H9 (cell line): ENCODE measurements around the gene LINGO1. TPM values are rescaled to one million over a fixed set of nuclear protein-coding genes. Genes with fewer than 3 reads are reported as not detected.

Source experiments
- DNase-seq: peaks from one replicate; pipeline ENCODE4 v3.0.0-alpha.2; 2017
- H2AFZ ChIP-seq: one replicate; pipeline ENCODE4 v1.6.1; 2013; ENCODE audit warnings: mild to moderate bottlenecking, low read length, control low read depth, moderate library complexity
- H2AK5ac ChIP-seq: 2 replicates; pipeline ENCODE4 v1.6.1; 2013; ENCODE audit warnings: low read length, control low read depth, mixed read lengths; ENCODE audit not compliant: insufficient read length
- H2BK120ac ChIP-seq: one replicate; pipeline ENCODE4 v1.6.1; 2013; ENCODE audit warnings: low read depth, mild to moderate bottlenecking, low read length, control low read depth, inconsistent platforms; ENCODE audit not compliant: poor library complexity, severe bottlenecking
- H2BK12ac ChIP-seq: 2 replicates; pipeline ENCODE4 v1.6.1; 2013; ENCODE audit warnings: low read length, control low read depth, mixed read lengths, low read depth; ENCODE audit not compliant: insufficient read length
- H2BK15ac ChIP-seq: 2 replicates; pipeline ENCODE4 v1.6.1; 2013; ENCODE audit warnings: low read depth, low read length, control low read depth
- H2BK20ac ChIP-seq: one replicate; pipeline ENCODE4 v1.6.1; 2013; ENCODE audit warnings: low read depth, mild to moderate bottlenecking, low read length, control low read depth, inconsistent platforms; ENCODE audit not compliant: poor library complexity, severe bottlenecking
- H2BK5ac ChIP-seq: 2 replicates; pipeline ENCODE4 v1.6.1; 2013; ENCODE audit warnings: low read length, control low read depth, mixed read lengths; ENCODE audit not compliant: insufficient read length
- H3K14ac ChIP-seq: 2 replicates; pipeline ENCODE4 v1.6.1; 2013; ENCODE audit warnings: low read length, control low read depth; ENCODE audit not compliant: insufficient read depth
- H3K18ac ChIP-seq: 2 replicates; pipeline ENCODE4 v1.6.1; 2013; ENCODE audit warnings: low read depth, mild to moderate bottlenecking, mixed read lengths, low read length, control low read depth; ENCODE audit not compliant: insufficient read length
- H3K23ac ChIP-seq: 2 replicates; pipeline ENCODE4 v1.6.1; 2013; ENCODE audit warnings: low read length, control low read depth, mixed read lengths, low read depth; ENCODE audit not compliant: insufficient read length
- H3K23me2 ChIP-seq: 2 replicates; pipeline ENCODE4 v1.6.1; 2013; ENCODE audit warnings: low read depth, mild to moderate bottlenecking, mixed read lengths, low read length, control low read depth; ENCODE audit not compliant: insufficient read length, poor library complexity, severe bottlenecking
- H3K27ac ChIP-seq: 2 replicates; pipeline ENCODE4 v1.5.1; 2013; ENCODE audit warnings: low read length, control low read depth, mixed read lengths, low read depth; ENCODE audit not compliant: insufficient read length
- H3K27me3 ChIP-seq: 2 replicates; pipeline ENCODE4 v1.6.1; 2013; ENCODE audit warnings: low read length, control low read depth, inconsistent platforms; ENCODE audit not compliant: insufficient read depth
- H3K4ac ChIP-seq: 2 replicates; pipeline ENCODE4 v1.6.1; 2013; ENCODE audit warnings: low read depth, mild to moderate bottlenecking, control low read depth, inconsistent platforms, low read length, moderate library complexity
- H3K4me1 ChIP-seq: 2 replicates; pipeline ENCODE4 v1.6.1; 2013; ENCODE audit warnings: low read length, control low read depth, inconsistent platforms; ENCODE audit not compliant: insufficient read depth
- H3K4me2 ChIP-seq: 2 replicates; pipeline ENCODE4 v1.6.1; 2013; ENCODE audit warnings: low read length, control low read depth, mixed read lengths; ENCODE audit not compliant: insufficient read length, insufficient read depth
- H3K56ac ChIP-seq: 2 replicates; pipeline ENCODE4 v1.6.1; 2013; ENCODE audit warnings: low read depth, mild to moderate bottlenecking, mixed read lengths, low read length, control low read depth; ENCODE audit not compliant: insufficient read length
- H3K79me1 ChIP-seq: 2 replicates; pipeline ENCODE4 v1.6.1; 2013; ENCODE audit warnings: low read depth, mild to moderate bottlenecking, moderate library complexity, low read length, control low read depth, inconsistent platforms; ENCODE audit not compliant: insufficient read depth, poor library complexity, severe bottlenecking
- H3K79me2 ChIP-seq: 2 replicates; pipeline ENCODE4 v1.6.1; 2013; ENCODE audit warnings: low read length, control low read depth, inconsistent platforms; ENCODE audit not compliant: insufficient read depth
- H3K9ac ChIP-seq: 2 replicates; pipeline ENCODE4 v1.6.1; 2013; ENCODE audit warnings: low read length, control low read depth, mixed read lengths; ENCODE audit not compliant: insufficient read length; ENCODE audit errors: extremely low read depth
- H3K9me3 ChIP-seq: one replicate; pipeline ENCODE4 v1.6.1; 2013; ENCODE audit warnings: low read depth, low read length, inconsistent platforms; ENCODE audit not compliant: control insufficient read depth
- H3T11ph ChIP-seq: one replicate; pipeline ENCODE4 v1.6.1; 2013; ENCODE audit warnings: mild to moderate bottlenecking, low read length, control low read depth, inconsistent platforms
- H4K20me1 ChIP-seq: one replicate; pipeline ENCODE4 v1.6.1; 2013; ENCODE audit not compliant: control insufficient read depth, insufficient read length, insufficient read depth
- H4K5ac ChIP-seq: 2 replicates; pipeline ENCODE4 v1.6.1; 2013; ENCODE audit warnings: low read depth, mild to moderate bottlenecking, mixed read lengths, low read length, control low read depth; ENCODE audit not compliant: insufficient read length
- H4K8ac ChIP-seq: replicated peaks from 2 replicates; pipeline ENCODE4 v1.6.1; 2013; ENCODE audit warnings: low read length, control low read depth, mixed read lengths, low read depth; ENCODE audit not compliant: insufficient read length
- H4K91ac ChIP-seq: 2 replicates; pipeline ENCODE4 v1.6.1; 2013; ENCODE audit warnings: low read depth, mild to moderate bottlenecking, moderate library complexity, mixed read lengths, low read length, control low read depth; ENCODE audit not compliant: insufficient read length
- H3K27ac Mint-ChIP-seq, 3 experiments: 2 replicates in 2 of 3; 3 replicates in 1 of 3; pipeline ENCODE4 v1.8.0; 2020 to 2021; ENCODE audit warnings: mixed read lengths in 3 of 3, mild to moderate bottlenecking in 1 of 3, moderate library complexity in 1 of 3
- H3K27me3 Mint-ChIP-seq: 2 replicates; pipeline ENCODE4 v1.8.0; 2021; ENCODE audit warnings: low read depth, mild to moderate bottlenecking, moderate library complexity, mixed read lengths
- H3K36me3 Mint-ChIP-seq, 3 experiments: 2 replicates in 2 of 3; 3 replicates in 1 of 3; pipeline ENCODE4 v1.8.0; 2020 to 2021; ENCODE audit warnings: low read depth in 3 of 3, mixed read lengths in 3 of 3; ENCODE audit not compliant: insufficient read depth in 1 of 3
- H3K4me1 Mint-ChIP-seq, 2 experiments: 2 replicates each; pipeline ENCODE4 v1.8.0; 2020; ENCODE audit warnings: mixed read lengths in 2 of 2
- H3K4me3 Mint-ChIP-seq, 2 experiments: 2 replicates in 1 of 2; 3 replicates in 1 of 2; pipeline ENCODE4 v1.8.0; 2020 to 2021; ENCODE audit warnings: mild to moderate bottlenecking in 2 of 2, mixed read lengths in 2 of 2, moderate library complexity in 1 of 2
- H3K9me3 Mint-ChIP-seq, 2 experiments: 2 replicates in 1 of 2; 3 replicates in 1 of 2; pipeline ENCODE4 v1.8.0; 2020; ENCODE audit warnings: mild to moderate bottlenecking in 2 of 2, mixed read lengths in 2 of 2, moderate library complexity in 1 of 2
- WGBS: extraction: QIAGEN DNeasy Blood & Tissue Kit; methylation state at CpG from one replicate; pipeline ENCODE4 v1.1.7; 2013; ENCODE audit warnings: missing lambda C conversion rate, low lambda C conversion rate, mixed read lengths; ENCODE audit not compliant: insufficient read length; ENCODE audit errors: extremely low coverage; 5-methylcytosine and 5-hydroxymethylcytosine counted together
- total RNA-seq: library from RNA; stranded (reverse); gene quantifications from 2 replicates; pipeline ENCODE4 v1.2.1, GENCODE V29; 2021
- TF ChIP-seq, protein P1 (sequence below): fragments of 200-600 bp; sonication (generic); conservative IDR thresholded peaks from 3 replicates; pipeline ENCODE4 v1.8.0; 2021; ENCODE audit warnings: antibody characterized with exemption, mild to moderate bottlenecking

The LINGO1 gene
- total RNA-seq, 1 experiment from 2014 or later, result 41.6 TPM

DNA sequence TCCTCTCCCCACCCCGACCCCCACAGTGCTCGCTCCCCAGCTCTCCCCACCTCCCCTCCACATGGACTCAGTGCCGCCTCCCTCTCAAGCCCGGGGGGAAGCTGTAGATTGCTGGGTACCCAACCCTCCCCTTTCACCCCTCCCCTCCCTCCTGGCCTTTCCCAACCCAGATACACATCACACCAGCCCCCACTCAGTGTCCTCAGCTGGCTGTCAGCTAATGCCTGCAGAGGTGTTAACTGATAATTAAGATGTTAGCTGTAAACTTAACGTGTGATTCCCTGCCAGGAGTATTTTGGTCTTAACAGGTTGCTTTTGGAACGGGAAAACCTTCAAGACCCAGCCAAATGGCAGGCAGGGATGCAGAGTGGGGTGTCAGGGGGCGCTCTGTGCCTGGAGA, 39.4 kb upstream of the LINGO1 start:
- no peak overlapping the region for H4K5ac ChIP-seq
- no CpG with 5 or more reads among the region's 7 CpGs for WGBS
- H3K79me1 ChIP-seq, result no peaks in the 10 kb centered on the region
- TF ChIP-seq, protein P1, sequence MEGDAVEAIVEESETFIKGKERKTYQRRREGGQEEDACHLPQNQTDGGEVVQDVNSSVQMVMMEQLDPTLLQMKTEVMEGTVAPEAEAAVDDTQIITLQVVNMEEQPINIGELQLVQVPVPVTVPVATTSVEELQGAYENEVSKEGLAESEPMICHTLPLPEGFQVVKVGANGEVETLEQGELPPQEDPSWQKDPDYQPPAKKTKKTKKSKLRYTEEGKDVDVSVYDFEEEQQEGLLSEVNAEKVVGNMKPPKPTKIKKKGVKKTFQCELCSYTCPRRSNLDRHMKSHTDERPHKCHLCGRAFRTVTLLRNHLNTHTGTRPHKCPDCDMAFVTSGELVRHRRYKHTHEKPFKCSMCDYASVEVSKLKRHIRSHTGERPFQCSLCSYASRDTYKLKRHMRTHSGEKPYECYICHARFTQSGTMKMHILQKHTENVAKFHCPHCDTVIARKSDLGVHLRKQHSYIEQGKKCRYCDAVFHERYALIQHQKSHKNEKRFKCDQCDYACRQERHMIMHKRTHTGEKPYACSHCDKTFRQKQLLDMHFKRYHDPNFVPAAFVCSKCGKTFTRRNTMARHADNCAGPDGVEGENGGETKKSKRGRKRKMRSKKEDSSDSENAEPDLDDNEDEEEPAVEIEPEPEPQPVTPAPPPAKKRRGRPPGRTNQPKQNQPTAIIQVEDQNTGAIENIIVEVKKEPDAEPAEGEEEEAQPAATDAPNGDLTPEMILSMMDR, result no peak
- H3K79me2 ChIP-seq, result no peaks in the 10 kb centered on the region
- Mint-ChIP-seq H3K27ac (no peak overlapping the region), H3K4me3 (no peak overlapping the region), H3K36me3 (no peaks in the 10 kb centered on the region), H3K27me3 (no peaks in the 10 kb centered on the region), H3K4me1 (peaks cover 5 to 12% of the 10 kb centered on the region in 2 experiments; a peak in 3 of 4 replicates), H3K9me3 (no peaks in the 10 kb centered on the region)
- no peak overlapping the region for H2BK5ac ChIP-seq
- H2BK12ac ChIP-seq, result no peak overlapping the region
- no peak overlapping the region for H4K91ac ChIP-seq
- no peak overlapping the region for H3K27ac ChIP-seq
- H3T11ph ChIP-seq, result no peak overlapping the region
- no peaks in the 10 kb centered on the region for H4K20me1 ChIP-seq
- H3K23ac ChIP-seq, result no peak overlapping the region
- no peak overlapping the region for H3K4ac ChIP-seq
- no peak overlapping the region for H3K9ac ChIP-seq
- no peak for DNase-seq
- H3K4me1 ChIP-seq, result no peaks in the 10 kb centered on the region
- no peak overlapping the region for H2AK5ac ChIP-seq
- no peak overlapping the region for H4K8ac ChIP-seq
- H3K4me2 ChIP-seq, result no peak overlapping the region
- H3K18ac ChIP-seq, result no peak overlapping the region
- H3K27me3 ChIP-seq, result no peaks in the 10 kb centered on the region
- no peak overlapping the region for H3K56ac ChIP-seq
- H2AFZ ChIP-seq, result no peak overlapping the region
- no peak overlapping the region for H2BK15ac ChIP-seq
- H3K14ac ChIP-seq, result no peak overlapping the region
- H3K9me3 ChIP-seq, result no peaks in the 10 kb centered on the region
- no peak overlapping the region for H2BK120ac ChIP-seq
- H3K23me2 ChIP-seq, result no peaks in the 10 kb centered on the region
- no peak overlapping the region for H2BK20ac ChIP-seq
